PFSK-1 (cell line): Measurements from ENCODE around the gene TRIM44.

Source experiments
- FOXP2 ChIP-seq: optimal IDR thresholded peaks from 2 replicates; pipeline ENCODE3; 2011; ENCODE audit warnings: borderline replicate concordance, control low read depth, inconsistent platforms; ENCODE audit not compliant: insufficient read depth; ENCODE audit errors: extremely low read length, extremely low read depth
- POLR2AphosphoS5 ChIP-seq: IDR thresholded peaks from 2 replicates; pipeline ENCODE4 v1.6.1; 2012; ENCODE audit warnings: low read depth, mild to moderate bottlenecking, control low read depth, low read length, moderate library complexity
- SIN3A ChIP-seq: IDR thresholded peaks from 2 replicates; pipeline ENCODE4 v1.6.1; 2012; ENCODE audit warnings: mild to moderate bottlenecking, low read length, moderate library complexity, borderline replicate concordance; ENCODE audit not compliant: insufficient read depth
- TAF1 ChIP-seq: IDR thresholded peaks from 2 replicates; pipeline ENCODE4 v1.6.1; 2012; ENCODE audit warnings: low read length, control low read depth, borderline replicate concordance; ENCODE audit not compliant: insufficient read depth

GRCh38 chr11:35639591-35640179 lies 22.9 kb upstream of the TRIM44 start:
- TF ChIP-seq SIN3A (no peak), TAF1 (no peak), POLR2AphosphoS5 (no peak), FOXP2 (no peak)
